Tibial nerve (tissue), 4 donors: ENCODE results near the gene SMAD5.

Experiments
- CTCF ChIP-seq, 5 experiments: fragments of 200-600 bp in 3 of 5; fragments of 450-650 bp in 2 of 5; sonication (generic) in 3 of 5; IDR thresholded peaks; one replicate each; pipeline ENCODE4 v1.5.1; 2016 to 2019; ENCODE audit warnings: antibody characterized with exemption in 5 of 5, mild to moderate bottlenecking in 3 of 5, moderate library complexity in 2 of 5
- EP300 ChIP-seq, 2 donors: sonication (generic); formaldehyde crosslinking; IDR thresholded peaks; one replicate each; pipeline ENCODE4 v1.6.1; 2017; ENCODE audit warnings: antibody characterized with exemption in 2 of 2, mild to moderate bottlenecking in 1 of 2
- POLR2A ChIP-seq, 2 donors: fragments of 450-650 bp; IDR thresholded peaks; one replicate each; pipeline ENCODE4 v1.6.1; 2017; ENCODE audit warnings: antibody characterized with exemption in 2 of 2, mild to moderate bottlenecking in 2 of 2, moderate library complexity in 2 of 2

- TF ChIP-seq CTCF (IDR thresholded peaks at IDR 0.05) (no peak), POLR2A (IDR thresholded peaks at IDR 0.05) (no peak), EP300 (IDR thresholded peaks at IDR 0.05) (no peak)
These were observed 45.7 kb upstream of the SMAD5 start for GRCh38 chr5:136086783-136087566.
